Melanocyte of skin (primary cell): Measurements from ENCODE around the gene ATG12. TPM values are rescaled to one million over a fixed set of nuclear protein-coding genes. Genes with fewer than 3 reads are reported as not detected.

Source experiments
- total RNA-seq, 2 donors: library from RNA; depleted of rRNA; stranded (reverse); fragments of >200 nt; gene quantifications; 2 replicates each; pipeline ENCODE4 v1.2.3, GENCODE V29; 2012

ATG12 gene
- 10 to 100 TPM; 42.3 to 50.6 TPM for total RNA-seq

DNA sequence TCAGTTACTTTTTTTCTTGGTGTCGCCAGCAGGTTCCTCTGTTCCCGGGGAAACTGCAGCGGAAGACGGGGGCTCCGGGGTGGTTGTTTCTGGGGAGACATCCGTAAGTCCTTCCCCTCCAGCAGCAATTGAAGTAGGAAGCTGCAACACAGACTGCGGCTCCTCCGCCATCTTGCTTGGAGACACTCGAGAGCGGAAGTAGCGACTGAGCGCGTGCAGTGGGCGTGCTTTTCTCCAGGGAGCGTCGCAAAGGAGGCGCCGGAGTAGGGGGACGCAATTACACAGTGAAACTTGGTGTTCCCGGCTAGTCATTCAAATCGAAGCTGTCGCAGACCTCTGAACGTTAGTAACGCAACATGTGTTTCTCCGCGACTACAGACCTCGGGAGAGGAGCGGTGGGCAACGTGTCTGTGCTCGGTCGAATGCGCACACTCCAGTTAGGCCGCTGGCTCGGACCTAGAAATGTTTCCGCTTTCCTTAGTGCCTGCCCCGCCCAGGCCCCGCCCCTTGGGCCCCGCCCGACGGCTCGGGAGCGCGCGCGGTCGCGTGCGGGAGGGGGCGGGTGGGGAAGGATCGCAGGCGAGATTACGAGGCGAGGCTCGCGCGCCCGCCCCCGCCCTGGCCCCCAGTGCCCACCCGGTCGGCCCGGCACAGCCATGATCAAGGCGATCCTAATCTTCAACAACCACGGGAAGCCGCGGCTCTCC is at the start of gene ATG12, which contains the start of gene AP3S1:
Gene ATG12 (minus strand): TSS at position 184 of the 707 bp plus-strand sequence. CDS start 13 bp downstream, at position 171.
Gene AP3S1 (plus strand): TSS at position 554 of the 707 bp plus-strand sequence. CDS start 103 bp downstream, at position 657.

DNA sequence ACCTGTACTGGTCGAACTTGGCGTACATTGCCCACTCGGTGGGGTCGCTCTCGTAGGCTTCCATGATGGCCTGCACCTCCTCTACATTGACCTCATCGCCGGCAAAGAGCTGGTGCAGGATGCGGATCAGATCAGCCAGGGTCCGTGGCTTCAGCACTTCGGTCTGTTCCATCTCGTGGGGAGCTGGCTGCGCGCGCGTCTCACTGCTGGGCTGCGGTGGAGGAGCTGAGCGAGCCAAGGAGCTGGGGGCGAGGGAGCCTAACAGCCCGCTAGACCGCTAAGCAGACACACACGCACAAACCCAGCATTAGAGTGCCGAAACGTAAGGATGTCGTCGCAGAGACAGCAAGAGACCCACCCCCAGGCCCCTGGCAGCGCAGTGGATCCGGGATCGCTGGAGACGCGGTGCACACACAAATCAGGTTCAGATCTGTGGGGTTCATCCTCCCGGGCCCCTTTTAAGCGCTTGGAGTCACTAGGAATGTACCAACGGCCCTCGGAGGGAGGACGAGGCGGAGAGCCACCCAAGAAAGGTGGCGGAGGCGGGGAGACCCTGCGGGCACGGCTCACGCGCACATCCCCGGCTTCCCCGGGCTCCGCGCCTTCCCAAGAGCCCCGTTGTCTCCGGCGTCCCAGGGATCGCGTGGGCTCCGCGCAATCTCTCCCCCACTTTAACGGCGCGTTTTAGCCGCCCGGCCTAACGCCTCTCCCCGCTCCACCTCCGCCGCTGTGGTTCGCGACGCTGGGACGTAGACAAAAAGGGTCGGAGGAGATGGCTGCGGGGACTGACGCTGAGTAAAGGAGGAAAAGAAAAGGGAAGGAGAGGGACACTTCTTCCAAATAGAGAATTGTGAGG is 24.9 kb downstream of the ATG12 start, which contains the start of gene CDO1:
Gene CDO1 (minus strand): TSS at position 434 of the 856 bp plus-strand sequence. CDS start 262 bp downstream, at position 172.

Other genes with a start within 250 kb of the ATG12 start
- under 1 TPM; 0.69 to 1.00 TPM for gene TICAM2, start 239.1 kb downstream of the ATG12 start, total RNA-seq
- 100 to 1,000 TPM in 1 of 2 donors, 10 to 100 TPM in 1; 83.3 to 123 TPM for gene TMED7, start 215.5 kb downstream of the ATG12 start, total RNA-seq
- gene CDO1, start 24.9 kb downstream of the ATG12 start, total RNA-seq: 1 to 10 TPM in 1 of 2 donors, not detected in 1; 1.0 TPM
- 10 to 100 TPM; 63.3 to 64.3 TPM for gene AP3S1, start 370 bp upstream of the ATG12 start, total RNA-seq
- gene LVRN, start 120.9 kb upstream of the ATG12 start, total RNA-seq: under 1 TPM in 1 of 2 donors, not detected in 1; under 0.01 TPM
- not detected for gene ARL14EPL, start 190.9 kb upstream of the ATG12 start, total RNA-seq
- 10 to 100 TPM; 34.1 to 39.3 TPM for gene COMMD10, start 243.5 kb upstream of the ATG12 start, total RNA-seq